CD4-positive, alpha-beta T cell treated with Interleukin-15 for 1 hour (primary cell): Measurements from ENCODE around the gene CD164L2.
"Not testable (repeated sequence)": the region's sequence is repeated elsewhere in the genome, so short reads cannot be mapped to it uniquely, and the experiment has no call there.

ENCODE experiments used
- DNase-seq: peaks from one replicate; pipeline ENCODE4 v3.0.0-alpha.2; 2020

The CD164L2 gene

DNA sequence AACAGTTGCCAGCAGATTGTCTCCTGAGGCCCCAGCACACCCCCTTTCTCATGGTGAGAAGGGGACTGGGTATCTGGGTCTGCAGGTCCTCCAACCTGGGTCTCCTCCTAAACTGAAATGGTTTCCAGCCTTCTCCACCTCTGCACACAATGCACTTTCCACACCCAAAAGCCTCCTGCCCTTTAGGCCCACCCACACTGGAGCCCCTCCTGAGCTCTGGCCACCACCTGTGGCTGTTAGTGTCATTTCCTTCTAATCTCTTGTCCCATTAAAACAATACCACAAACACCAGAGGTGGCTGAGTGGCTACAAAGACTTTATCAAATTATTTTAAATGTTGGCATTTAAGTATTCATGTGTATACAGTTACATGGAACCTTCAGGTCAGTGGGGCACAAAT lies 20.8 kb upstream of the CD164L2 start:
- no peak for DNase-seq

DNA sequence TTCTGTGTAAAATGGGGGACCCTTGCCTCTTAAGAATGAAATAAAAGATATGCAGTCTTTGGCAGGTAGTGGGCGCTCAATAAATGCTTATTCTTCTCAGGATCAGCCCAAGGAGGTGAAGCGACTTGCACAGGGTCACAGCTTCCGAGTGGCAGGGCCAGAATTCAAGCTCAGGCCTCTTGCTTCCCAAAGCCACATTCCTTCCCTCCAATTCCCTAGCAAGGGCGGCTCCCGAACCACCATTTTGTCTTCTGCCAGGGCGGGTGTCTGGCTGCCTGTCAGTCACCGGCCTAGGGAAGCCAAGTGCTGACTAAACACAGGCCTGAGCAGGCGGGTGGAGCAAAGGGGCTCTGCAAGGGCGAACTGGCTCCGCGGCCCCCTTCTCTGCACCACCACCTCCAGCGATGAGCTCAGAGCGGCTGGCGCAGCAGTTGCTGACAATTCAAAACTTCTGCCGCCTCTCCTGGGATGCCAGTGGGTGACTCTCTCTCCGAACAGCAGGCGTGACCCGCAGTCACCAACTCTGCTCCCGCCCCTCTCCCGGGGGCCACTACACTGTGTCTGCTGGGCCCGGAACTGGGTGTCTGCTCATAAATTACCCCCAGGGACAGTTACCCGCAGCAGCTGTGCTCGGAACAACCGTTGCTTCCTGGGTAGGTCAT lies 20.1 kb upstream of the CD164L2 start:
- peak; percentile 53 for DNase-seq

- DNase-seq = peak; percentile 39
Measured at GRCh38 chr1:27402349-27402754, 19.2 kb upstream of the CD164L2 start.

DNA sequence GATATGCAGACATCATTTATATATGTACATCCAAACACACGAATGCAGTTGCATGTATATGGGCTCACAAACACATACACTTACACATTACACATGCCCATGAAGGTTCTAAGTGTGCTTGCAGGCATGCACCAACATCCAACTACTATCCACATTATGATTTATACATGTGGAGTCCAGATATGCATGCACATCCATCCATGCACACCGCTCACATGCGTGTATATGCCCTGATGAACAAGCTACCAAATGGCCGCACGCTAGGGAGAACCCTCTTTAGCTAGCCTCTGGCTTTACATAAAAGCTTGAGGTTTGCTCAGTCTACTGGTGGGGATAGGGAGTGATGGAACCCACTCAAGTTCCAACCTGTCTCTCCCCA lies 17.8 kb upstream of the CD164L2 start:
- DNase-seq = no peak

- DNase-seq = no peak
Measured at GRCh38 chr1:27400082-27400962, 17.2 kb upstream of the CD164L2 start.

DNA sequence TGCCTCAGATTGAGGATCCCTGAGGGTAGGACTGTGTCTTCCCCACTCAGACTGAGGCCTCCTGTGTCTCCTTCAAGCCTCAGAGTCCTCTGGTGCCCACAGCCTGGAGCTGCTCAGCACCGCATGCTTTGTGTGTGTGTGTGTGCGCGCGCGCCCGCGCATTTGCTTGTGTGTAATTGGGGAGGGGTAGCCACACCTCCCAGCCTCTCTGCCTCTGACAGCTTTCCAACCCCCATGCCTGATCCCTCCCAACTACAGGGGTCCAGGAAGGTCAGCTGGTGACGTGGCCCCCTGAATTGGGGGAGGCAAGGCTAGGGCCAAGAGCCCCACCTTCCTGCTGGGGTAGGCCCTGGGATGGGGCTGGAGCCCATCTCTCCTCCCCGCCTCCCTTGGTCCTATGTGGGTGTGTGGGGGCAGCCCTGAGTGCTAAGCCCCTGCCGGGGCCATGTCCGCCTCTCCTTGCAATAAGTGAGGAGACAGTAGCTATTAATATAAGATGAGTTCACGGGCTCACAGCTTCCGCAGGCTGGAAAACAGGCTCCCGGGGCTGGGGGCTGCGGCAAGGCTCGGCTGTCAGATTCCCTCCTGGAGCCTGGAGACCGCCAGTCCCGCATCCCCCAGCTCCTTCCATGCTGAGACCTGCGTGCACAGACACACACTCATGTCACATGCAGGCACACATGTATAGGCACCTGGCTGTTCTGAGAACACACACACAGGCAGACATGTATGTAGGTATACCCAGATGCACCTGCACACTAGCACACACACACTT lies 16.3 kb upstream of the CD164L2 start:
- no peak for DNase-seq

- no peak for DNase-seq
Measured at GRCh38 chr1:27398405-27399149, 15.4 kb upstream of the CD164L2 start.

- no peak for DNase-seq
Measured at GRCh38 chr1:27397749-27398148, 14.6 kb upstream of the CD164L2 start.

DNA sequence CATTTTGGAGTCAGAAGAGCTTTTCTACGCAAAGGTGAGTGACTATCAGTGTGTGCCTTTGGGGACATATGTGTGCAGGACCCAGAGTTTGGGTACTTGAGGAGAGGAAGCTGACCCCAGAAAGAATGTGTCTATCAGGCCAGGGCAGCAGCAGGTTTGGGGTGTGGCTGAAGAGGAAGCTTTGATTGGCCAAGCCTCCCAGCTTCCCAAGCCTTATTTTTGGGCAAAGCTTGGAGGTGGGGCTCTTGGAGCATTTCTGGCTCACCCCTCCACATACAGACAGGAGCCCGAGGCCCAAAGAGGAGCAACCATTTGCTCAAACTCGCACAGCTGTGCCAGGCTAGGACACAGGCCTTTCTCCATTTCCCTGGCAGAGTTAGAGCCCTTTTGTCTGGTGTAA lies 14.0 kb upstream of the CD164L2 start:
- DNase-seq = no peak

- DNase-seq = peak; percentile 83
Measured at GRCh38 chr1:27395441-27396195, 12.5 kb upstream of the CD164L2 start.

GRCh38 chr1:27394925-27395324 lies 11.8 kb upstream of the CD164L2 start:
- no peak for DNase-seq

DNA sequence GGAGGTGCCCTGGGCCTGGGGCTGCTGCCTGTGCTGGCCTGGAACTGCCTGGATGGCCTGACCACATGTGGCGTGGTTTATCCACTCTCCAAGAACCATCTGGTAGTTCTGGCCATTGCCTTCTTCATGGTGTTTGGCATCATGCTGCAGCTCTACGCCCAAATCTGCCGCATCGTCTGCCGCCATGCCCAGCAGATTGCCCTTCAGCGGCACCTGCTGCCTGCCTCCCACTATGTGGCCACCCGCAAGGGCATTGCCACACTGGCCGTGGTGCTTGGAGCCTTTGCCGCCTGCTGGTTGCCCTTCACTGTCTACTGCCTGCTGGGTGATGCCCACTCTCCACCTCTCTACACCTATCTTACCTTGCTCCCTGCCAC lies 11.1 kb upstream of the CD164L2 start:
- DNase-seq = no peak

- no peak for DNase-seq
Measured at GRCh38 chr1:27393641-27394281, 10.6 kb upstream of the CD164L2 start.

- DNase-seq = no peak
Measured at GRCh38 chr1:27392778-27393635, 9.9 kb upstream of the CD164L2 start.

- DNase-seq = peak; percentile 93
Measured at GRCh38 chr1:27392096-27392777, 9.1 kb upstream of the CD164L2 start, which contains the start of gene GPR3. GPR3 (plus strand) TSS chr1:27392622; CDS start chr1:27393799, 1,177 bp downstream.

- DNase-seq = peak; percentile 40
Measured at GRCh38 chr1:27391511-27392095, 8.5 kb upstream of the CD164L2 start.

- peak; percentile 58 for DNase-seq
Measured at GRCh38 chr1:27388337-27389005, 5.3 kb upstream of the CD164L2 start.

- DNase-seq = not testable (repeated sequence)
Measured at GRCh38 chr1:27384797-27385196, 1.7 kb upstream of the CD164L2 start.

DNA sequence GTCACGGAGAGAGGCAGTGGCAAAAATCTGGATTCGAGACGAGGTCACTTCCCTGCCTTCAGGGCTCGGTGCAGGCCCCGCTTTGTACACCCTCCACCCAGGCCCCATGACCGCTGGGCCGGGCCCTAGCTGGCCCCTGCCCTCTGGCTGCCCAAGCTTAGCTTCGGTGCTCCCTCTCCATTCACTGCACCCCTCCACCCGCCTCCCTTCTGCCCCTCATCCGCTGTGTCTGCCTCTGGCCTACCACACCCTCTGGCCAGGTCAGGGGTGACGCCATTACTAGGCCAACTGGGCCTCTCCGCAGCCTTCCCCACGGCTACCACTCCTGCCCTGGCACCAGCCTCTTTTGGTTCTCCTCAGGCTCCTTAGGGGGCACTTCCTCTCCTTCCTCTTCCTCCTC lies 528 bp upstream of the CD164L2 start:
- no peak for DNase-seq
